Inferior parietal cortex (tissue), 1 donor: ENCODE measurements around the gene WDR54.
"Not testable (repeated sequence)": the region's sequence is repeated elsewhere in the genome, so short reads cannot be mapped to it uniquely, and the experiment has no call there.

Experiments
- DNase-seq: peaks from one replicate; pipeline ENCODE4 v3.0.0-alpha.2; 2016; ENCODE audit errors: extremely low spot score

Gene WDR54

DNA sequence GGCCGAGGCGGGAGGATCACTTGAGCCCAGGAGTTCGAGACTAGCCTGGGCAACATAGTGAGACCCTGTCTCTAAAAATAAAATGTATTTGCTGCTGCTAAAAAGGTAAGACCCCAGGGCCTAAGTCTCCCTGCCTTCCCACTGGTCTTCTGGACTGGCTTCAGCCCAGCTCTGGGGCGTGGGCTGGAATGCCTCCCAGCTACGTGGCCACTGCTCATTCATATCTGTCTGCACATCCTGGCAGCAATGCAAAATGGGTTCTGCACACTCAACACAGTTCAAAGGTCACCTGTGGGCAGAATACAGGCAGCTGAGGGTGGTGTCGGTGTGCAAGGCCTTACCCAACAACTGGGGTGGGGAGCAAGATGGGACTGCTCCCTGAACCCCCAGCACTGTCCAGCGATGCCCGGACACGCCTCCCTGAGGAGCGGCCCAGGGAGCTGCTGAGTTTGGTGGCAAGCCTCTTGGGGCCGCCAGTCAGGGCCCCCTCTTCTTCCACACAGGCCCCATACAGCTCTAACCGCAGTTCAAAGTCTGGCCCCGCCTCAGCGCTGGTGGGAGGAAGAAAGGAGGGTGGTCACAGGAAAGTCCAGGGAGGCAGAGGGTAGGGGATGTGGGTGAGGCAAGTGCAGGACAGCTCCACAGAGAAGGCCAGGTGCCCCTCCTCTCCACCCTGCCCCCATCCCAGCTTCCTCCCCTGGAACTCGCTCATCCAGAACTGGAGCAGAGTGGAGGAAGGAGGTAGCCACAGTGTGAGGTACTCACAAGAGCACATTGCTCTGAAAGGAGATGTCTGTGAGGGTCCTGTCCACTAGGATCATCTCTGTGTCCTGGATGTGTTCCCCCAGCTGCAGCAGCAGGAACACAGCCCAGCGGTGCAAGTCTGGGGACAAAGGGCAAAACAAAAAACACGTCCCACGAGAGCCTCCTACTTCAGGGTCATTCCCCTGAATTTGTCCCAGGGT, 8.2 kb downstream of the WDR54 start:
- no peak for DNase-seq

DNA sequence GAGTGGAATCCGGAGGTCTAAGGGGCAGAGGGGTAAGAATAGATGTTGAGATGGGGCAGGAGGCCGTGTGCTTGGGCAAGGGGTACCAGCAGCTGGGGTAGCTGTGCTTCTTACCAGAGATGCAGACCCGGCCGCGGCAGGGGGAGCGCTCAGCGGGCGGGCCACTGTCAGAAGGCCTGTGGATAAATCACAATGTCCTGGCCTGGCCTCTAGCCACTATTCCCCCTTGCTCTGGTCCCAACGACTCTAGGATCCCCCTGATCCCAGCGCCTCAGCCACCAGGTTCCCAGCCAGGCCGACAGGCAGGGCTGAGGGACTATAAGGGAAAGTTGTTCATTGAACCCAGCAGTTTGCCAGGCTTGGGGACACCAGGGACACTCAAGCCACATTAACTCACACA, 9.0 kb downstream of the WDR54 start:
- DNase-seq = no peak

DNA sequence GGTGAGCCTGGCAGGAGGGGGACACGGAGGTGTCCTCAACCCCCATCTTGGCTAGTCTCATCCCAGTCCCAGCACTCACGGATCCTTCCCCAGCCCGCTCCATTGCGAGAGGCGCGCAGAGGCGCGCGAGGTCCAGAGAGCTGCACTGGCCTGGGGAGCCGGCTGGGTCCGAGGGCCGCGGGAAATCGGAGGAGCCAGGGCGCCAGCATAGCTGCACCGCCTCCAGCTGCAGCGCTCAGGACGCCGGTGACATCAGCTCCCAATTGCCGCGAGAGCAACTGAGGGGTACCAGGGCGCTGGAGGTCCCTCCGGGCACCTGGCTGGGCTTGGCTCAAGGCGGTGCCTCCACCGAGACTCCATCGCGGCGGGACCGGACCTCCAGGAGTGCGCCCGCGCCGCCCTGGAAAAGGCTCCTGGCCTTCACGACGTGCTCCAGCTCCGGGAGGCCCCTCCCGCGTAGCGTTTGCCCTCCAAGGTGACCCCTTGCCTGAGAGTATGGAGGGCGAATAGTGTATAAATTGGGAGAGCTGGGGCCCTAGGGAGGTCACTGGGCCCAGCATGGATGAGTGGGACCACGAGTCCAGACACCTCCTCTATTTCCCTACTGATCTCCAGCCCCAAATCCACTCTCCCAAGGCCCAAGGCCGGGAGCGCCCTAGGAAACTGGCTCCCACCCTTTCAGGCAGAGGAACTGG, 14.7 kb downstream of the WDR54 start:
- no peak for DNase-seq

DNA sequence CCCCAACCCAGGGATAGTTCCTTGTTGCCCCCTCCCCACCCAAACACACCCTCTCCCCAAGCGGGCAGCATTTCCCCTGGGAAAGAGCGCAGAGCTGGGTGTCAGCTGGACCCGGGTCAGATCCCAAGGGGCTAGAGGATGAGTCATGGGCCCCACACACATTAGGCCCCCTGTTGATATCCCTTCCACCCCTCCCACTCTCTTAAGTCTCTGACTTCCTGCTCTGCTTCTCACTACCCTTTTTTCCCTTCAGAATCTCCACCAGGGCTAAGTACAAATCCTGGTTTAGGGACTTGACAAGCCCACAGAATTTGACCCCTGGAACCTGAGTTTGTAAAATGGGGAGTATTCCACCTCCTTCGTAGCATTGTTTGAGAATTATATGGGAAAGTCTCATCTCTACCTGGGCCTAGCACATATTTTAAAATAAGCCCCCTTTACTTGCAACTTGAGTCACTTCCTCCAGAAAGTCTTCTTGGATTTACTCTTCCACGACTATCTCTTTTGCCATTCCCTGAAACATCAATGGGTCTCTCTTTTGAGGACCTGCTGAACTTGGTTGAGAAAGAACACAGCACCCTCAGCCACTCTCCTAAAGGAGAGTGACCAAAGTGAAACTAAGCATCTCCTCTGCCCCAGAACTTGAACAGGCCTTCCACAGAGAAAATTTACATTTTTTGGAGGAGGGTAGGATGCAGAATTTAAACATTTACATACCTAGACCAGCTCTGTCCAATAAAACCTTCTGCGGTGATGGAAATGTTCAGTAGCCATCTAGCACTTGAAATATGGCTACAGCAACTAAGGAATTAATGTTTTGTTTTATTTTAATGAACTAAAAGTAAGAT, 15.5 kb downstream of the WDR54 start:
- no peak for DNase-seq

DNA sequence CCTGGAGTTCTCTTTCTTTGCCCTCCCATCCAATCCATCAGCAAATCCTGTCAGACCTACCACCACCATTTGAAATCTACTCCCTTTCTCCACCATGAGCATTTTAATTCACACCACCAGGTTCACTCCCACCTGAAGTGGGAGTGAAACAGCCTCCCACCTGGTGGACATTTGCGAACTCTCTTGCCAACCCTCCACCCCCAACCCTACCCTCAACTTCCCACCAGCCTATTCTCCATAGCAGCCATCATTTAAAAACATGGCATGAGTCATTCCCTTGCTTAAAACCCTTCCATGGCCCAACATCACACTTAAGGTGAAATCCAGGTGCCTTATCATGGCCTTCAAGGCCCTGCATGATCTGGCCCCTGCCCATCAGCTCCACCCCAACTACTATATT, 16.7 kb downstream of the WDR54 start:
- DNase-seq = no peak

DNA sequence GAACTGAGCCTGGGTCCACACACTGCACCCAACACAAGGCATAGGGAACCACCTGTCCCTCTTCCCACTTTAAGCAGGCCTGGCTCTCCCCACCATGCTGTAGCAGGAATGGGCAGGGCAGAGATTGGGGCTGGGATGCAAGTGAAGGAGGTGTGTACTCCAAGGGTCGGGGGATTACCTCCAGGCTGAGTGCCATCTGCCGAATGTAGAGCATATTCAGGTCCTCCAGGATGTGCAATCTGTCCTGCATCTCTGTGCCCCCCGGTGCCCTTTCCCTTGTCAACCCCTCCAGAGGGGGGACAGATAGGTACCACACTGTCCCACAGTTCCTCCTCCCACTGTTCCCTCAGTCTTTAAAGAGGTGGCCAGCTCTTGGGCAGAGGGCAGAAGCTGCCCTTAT, 17.8 kb downstream of the WDR54 start:
- no peak for DNase-seq

DNA sequence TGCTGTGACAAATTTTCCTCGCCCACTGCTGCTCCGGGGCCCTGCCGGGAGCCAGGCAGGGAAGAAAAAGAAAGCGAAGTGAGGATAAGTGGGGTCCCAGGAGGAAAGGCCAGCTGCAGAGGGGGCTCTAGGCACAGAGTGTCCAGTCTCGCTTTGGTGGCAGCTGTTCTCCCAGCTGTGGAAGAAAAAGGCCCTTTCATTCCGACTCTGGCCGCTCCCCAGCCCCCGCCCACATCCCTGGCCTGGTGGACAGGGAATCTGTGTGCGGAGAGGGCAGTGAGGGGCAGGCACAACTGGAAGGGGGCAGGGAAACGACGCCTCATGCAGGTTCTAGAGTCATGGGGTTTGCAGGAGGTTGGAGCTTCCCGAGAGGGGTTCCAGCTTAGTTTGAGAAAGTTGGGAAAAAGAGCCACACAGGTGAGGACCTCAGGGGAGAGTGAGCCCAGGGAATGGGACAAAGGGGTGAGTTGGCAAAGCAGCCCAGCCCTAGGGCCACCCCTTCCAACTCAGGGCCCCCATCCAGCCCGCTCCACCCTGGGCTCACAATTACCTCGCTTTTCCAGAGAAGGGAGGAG, 18.4 kb downstream of the WDR54 start:
- peak; percentile 80 for DNase-seq

DNA sequence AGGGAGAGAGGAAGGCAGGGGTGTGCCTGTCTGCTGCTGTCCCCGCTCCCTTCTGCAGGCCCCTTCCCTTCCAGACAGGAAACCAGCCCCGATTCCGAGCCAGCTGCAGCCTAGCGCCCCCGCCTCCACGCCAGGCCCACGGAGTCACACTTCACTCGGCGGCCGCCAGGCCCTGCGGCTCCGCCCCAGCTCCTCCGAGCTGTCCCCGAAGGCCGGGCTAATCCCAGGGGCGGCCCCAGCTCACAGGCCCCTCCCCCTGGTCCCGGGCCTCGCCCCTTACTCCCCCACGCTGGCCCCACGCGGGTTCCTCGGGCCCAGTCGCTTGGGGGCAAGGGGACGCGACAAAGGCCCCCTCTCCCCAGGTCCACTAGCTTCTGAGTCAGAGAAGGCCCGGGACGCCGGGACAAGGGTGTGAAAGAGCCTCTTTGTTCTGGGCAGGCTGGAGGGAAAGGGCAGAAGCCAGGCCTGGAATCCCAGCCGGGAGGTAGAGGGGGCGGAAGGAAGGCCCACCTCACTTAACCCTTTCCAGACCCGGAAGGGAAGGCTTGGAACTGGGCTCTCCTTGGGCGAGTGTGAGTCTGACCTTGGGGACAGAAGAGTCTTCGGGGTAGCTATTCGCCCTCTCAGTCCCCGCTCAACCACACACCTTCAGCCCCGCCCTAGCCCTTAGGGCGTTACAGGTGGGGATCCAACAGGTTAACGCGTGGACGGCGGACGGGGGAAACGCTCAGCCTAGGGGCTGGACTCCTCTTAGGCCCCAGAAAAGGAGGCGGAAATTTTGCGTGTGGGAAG, 19.0 kb downstream of the WDR54 start:
- peak; percentile 78 for DNase-seq

DNA sequence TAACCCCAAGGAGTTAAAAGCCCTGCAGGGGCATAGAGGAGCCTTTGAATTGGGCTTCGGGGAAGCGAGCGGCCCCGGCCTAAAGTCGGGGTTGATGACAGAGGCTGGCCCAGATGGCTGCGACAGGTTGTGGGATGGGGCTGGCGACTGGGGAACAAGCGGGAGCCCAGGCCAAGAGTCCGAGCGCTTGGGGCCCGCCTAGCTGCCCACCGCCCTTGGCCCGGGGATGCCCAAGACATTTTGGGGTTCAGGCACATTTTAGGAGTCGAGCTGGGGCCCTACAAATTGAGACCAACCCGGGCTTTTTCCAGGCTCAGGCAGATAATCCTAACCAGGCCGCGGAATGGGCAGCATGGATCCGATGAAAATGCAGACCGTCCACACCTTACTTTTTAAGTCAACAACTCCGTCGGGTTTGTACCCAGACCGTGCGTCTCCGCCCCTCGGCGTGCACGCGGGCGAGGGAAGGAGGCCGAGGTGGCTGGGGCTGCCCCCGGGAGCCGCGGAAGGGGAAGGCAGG, 19.7 kb downstream of the WDR54 start:
- DNase-seq = no peak

DNA sequence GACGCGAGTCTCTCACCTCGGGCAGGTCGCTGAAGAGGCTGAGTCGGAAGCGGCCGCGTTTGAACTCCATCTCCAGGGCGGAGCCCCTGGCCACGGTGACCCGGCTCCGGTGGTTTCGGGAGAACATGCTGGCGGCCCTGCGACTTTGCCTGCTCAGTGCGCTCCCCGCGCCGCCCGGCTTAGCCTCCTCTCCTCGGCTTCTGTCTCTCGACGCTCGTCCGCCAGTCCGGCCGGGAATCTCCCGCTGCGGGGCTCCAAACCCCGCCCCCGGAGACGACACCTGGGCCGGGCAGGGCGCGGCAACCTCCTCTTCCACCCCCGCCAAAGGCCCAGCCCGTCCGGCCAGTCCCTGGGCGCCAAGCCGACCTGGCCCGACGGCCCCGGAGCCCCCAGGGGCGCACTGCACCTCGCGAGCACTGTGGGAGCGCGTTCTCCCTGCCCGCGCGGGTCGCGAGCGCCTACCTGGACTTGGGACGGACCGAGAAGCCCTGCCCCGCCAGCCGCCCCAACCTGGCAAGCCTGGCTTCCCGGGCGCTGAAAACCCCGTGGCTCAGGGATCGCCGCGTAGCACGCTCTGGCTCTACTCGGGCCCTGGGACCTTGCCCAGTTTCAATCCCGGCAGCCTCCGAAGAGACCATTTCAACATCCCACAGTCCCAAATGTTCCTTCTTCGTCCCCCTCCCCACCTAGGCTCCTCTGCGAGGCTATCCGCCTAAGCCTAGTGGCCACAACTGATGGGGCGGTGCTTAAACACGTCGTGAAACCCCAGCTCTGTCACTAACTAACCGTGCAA, 20.4 kb downstream of the WDR54 start, which contains the start of gene RTKN:
RTKN (minus strand) TSS at position 248 of the 793 bp plus-strand sequence; CDS start at position 127, 121 bp downstream.
- DNase-seq = no peak

DNA sequence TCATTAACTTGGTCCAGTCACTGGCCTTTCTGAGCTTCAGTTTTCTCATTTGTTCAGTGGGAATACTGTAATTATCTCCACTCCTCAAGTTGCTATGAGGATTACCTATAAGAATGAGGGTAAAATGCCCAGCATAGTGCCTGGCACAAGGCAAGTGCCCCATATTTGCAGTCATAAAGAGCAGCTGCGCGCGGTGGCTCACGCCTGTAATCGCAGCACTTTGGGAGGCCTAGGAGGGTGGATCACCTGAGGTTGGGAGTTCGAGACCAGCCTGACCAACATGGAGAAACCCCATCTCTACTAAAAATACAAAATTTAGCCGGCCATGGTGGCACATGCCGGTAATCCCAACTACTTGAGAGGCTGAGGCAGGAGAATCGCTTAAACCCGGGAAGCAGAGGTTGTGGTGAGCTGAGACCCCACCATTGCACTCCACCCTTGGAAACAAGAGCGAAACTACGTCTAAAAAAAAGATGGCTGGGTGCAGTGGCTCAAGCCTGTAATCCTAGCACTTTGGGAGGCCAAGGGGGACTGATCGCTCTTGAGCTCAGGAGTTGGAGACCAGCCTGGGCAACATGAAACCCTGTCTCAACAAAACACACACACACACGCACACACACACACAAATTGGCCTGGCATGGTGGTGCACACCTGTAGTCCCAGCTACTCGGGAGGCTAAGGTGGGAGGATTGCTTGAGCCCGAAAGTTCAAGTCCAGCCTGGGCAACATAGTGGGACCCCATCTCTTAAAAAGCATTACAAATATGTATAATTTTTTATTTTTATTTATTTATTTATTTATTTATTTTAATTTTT, 21.2 kb downstream of the WDR54 start:
- DNase-seq = not testable (repeated sequence)

DNA sequence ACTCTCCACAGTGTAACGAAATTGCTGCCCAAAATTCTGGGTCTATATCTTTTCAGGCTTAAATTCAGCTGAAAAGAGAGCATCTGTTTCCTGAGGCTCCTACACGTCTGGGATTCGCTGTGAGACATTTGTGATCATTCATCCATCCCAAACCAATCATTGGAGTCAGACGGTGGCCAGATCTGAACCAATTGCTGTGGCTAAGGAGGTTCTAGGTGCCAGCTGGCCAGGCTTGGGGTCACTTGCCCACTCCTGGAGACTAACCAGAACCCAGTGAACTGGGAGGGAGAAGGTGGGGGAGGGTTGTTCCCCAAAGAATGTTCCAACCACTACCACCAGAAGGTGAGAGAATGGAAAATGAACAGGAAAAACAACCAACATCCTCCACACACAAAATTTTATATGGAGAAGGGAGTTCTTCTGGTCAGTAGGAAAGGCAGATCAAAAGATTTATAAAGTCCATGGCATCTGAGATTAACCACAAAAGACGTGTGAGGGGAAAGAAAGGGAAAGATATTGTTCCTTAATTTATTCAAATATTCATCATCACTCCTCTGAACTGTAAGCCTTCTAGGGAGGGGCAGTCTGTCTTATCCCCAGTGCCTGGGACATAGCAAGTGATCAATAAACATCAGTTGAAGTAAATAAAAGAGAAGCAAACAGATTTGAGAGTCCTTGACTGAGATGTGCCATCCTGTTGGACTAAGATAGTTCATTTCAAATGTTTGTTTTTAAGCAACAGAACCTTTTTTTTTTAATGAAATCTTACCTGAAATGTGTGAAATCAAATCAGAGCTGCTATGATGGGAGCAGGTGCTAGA, 23.2 kb downstream of the WDR54 start:
- DNase-seq = no peak

DNA sequence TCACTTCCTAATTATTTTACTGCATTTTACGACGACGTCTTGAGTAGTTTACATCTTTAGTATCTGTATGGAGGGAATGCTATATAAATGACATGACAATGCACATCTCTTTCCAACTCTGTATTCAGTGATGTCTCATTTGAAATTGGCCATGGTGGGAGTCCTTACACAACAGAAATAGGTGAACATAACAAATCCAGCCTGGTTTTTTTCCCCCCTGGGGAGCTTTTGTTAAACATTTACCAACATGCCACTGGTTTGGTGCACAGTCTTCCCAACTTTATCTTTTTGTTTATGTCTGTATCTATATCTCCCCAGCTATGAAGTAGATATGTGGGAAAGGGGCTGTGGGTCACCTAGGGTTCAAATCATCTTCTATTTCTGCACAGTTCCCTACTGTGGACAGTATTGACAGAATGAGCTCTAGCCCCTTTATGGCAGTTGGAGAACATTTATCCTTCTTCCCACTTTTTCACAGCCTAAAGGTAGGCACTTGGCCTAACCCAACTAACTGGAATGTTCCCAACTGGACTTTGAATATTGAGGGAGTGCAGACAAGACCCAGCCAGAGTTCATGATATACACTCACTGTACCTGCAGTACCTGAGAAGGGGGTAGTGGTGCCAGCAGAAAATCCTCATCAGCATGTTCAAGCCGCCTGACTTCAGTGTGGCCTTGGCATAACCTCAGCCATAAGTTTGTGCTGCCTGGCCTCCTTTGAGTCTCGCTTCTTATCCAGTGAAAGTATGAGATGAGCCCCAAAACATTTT, 25.9 kb downstream of the WDR54 start:
- no peak for DNase-seq

DNA sequence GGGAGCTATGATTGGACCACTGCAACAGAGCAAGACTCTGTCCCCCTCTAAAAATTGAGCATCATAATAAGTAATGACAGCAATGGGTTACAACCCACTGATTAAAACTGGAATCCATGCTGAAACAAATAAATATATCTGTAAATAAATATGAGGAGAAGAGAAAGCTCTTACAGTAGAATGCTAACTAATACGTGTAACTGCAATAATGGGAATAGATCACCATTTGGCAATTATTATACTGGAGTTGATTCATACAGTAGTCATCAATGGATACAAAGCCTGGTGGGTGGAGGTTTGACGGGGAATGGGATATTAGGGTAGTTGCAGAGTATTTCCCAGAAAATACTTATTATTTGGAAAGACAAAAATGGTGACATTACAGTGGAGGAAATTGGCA, 27.2 kb downstream of the WDR54 start:
- no peak for DNase-seq

DNA sequence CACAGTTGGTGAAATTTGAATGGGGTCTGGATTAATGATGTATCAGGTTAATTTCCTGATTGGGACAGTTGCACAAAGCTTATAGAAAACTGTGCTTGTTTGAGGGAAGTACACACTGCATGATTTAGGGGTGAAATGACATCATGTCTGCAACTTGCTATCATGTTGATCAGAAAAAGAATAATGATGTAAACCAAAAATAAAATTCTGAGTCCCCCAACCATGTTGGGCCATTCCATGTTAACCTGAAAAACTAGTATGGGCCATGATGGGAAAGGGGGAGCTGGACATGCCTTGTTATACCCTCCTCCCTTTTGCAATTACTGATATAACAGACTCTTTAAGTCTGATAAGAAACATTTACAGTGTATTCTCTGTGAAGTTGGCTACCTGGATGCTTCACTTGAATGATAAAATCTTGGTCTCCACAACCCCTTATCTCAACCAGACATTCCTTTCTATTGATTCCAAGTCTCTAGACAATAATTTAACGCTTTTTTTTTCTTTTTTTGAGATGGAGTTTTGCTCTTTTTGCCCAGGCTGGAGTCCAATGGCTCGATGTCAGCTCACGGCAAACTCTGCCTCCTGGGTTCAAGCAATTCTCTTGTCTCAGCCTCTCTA, 29.1 kb downstream of the WDR54 start:
- DNase-seq = no peak

DNA sequence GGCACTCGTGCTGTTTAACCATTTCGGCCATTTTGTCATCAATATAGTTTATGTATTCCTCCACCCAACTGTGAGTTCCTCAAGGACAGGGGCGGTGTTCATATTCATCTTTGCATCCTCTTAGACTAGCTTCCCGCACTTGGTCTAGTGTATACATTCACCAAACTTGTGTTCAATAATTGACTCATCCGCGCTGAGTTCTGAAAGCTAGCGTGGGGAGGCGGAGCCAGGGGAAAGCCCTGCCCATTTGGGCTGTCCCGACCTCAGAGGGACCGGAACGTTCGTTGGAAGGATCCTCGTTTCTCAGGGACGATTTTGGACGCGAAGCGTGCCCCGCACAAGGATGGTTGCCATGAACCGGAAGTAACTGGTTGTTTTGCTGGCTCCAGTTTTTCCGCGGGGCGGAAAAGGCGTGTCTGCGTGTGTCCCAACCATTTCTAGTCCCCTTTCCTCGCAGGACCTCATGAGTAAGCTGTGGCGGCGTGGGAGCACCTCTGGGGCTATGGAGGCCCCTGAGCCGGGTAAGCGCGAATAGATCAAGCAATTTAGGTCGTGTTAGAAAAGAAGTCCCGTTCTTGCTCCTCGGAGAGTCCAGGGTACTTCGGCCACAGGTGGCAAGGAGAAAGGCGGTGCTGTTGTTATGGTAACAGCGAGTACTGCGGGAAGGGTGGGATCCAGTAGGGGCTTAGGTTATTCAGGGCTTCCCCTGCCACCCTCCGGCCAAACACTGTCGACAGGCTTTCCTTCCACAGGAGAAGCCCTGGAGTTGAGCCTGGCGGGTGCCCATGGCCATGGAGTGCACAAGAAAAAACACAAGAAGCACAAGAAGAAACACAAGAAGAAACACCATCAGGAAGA, 33.4 kb downstream of the WDR54 start, which contains the start of gene INO80B:
INO80B (plus strand) TSS at position 434 of the 858 bp plus-strand sequence; CDS start at position 464, 30 bp downstream.
- DNase-seq = peak; percentile 99
